ENCODE data around the gene TECPR1. TPM values are rescaled to one million over a fixed set of nuclear protein-coding genes. Genes with fewer than 3 reads are reported as not detected.

The TECPR1 gene
- total RNA-seq, 1 donor from 2014 or later = 23.9 TPM

GRCh38 chr7:98248156-98248555, 3.9 kb downstream of the TECPR1 start:
- no peak overlapping the region for H3K4me2 ChIP-seq (ENCODE audit: low read length)
- H3K79me2 ChIP-seq (ENCODE audit: insufficient read depth, low read length) = peaks cover 32% of the 10 kb centered on the region
- H3K4me1 ChIP-seq (ENCODE audit: insufficient read depth, low read length) = peaks cover 5% of the 10 kb centered on the region
- H3K27ac ChIP-seq (ENCODE audit: low read depth, low read length) = no peak overlapping the region
- no peaks in the 10 kb centered on the region for H4K20me1 ChIP-seq (ENCODE audit: insufficient read depth, low read length)
- no peaks in the 10 kb centered on the region for H3K9me3 ChIP-seq (ENCODE audit: insufficient read depth, low read depth, low read length)
- H3K27me3 ChIP-seq (ENCODE audit: insufficient read depth, low read length) = no peaks in the 10 kb centered on the region
- no peaks in the 10 kb centered on the region for H3K36me3 ChIP-seq (ENCODE audit: insufficient read depth, low read length)
- TF ChIP-seq EZH2 (IDR thresholded peaks at IDR 0.05; ENCODE audit: insufficient read depth, low read length) (no peak), CTCF (IDR thresholded peaks at IDR 0.05; ENCODE audit: insufficient read depth, low read depth, low read length) (no peak)
- H3K4me1 Mint-ChIP-seq (ENCODE audit: low read depth, unreplicated experiment) = peaks cover 12% of the 10 kb centered on the region
- H3K4me3 ChIP-seq (ENCODE audit: insufficient read depth, low read depth, low read length) = no peak overlapping the region
- H3K27ac Mint-ChIP-seq (ENCODE audit: unreplicated experiment) = no peak overlapping the region
- FAIRE-seq = no peak
- no peak for DNase-seq (ENCODE audit: low read depth)
- peaks cover 2% of the 10 kb centered on the region for H3K27me3 Mint-ChIP-seq (ENCODE audit: low read depth, unreplicated experiment)
- H3K36me3 Mint-ChIP-seq (ENCODE audit: low read depth, unreplicated experiment) = peaks cover 5% of the 10 kb centered on the region
- no peaks in the 10 kb centered on the region for H3K9me3 Mint-ChIP-seq (ENCODE audit: unreplicated experiment)
- no peak overlapping the region for H3K4me3 Mint-ChIP-seq (ENCODE audit: unreplicated experiment)
- H3K9ac ChIP-seq (ENCODE audit: low read length) = no peak overlapping the region
- H2AFZ ChIP-seq (ENCODE audit: low read depth, low read length) = no peak overlapping the region

GRCh38 chr7:98244871-98245270, 7.2 kb downstream of the TECPR1 start:
- Histone ChIP-seq H3K79me2 (ENCODE audit: insufficient read depth, low read length) (peaks cover 2% of the 10 kb centered on the region), H3K4me3 (ENCODE audit: insufficient read depth, low read depth, low read length) (no peak overlapping the region), H3K4me2 (ENCODE audit: low read length) (no peak overlapping the region), H4K20me1 (ENCODE audit: insufficient read depth, low read length) (no peaks in the 10 kb centered on the region), H3K27ac (ENCODE audit: low read depth, low read length) (no peak overlapping the region), H3K4me1 (ENCODE audit: insufficient read depth, low read length) (no peaks in the 10 kb centered on the region), H3K27me3 (ENCODE audit: insufficient read depth, low read length) (no peaks in the 10 kb centered on the region), H2AFZ (ENCODE audit: low read depth, low read length) (no peak overlapping the region), H3K9ac (ENCODE audit: low read length) (no peak overlapping the region), H3K36me3 (ENCODE audit: insufficient read depth, low read length) (no peaks in the 10 kb centered on the region), H3K9me3 (ENCODE audit: insufficient read depth, low read depth, low read length) (no peaks in the 10 kb centered on the region)
- Mint-ChIP-seq H3K4me3 (ENCODE audit: unreplicated experiment) (no peak overlapping the region), H3K9me3 (ENCODE audit: unreplicated experiment) (no peaks in the 10 kb centered on the region), H3K36me3 (ENCODE audit: low read depth, unreplicated experiment) (peaks cover 12% of the 10 kb centered on the region), H3K27me3 (ENCODE audit: low read depth, unreplicated experiment) (no peaks in the 10 kb centered on the region), H3K4me1 (ENCODE audit: low read depth, unreplicated experiment) (peaks cover 3% of the 10 kb centered on the region), H3K27ac (ENCODE audit: unreplicated experiment) (no peak overlapping the region)
- DNase-seq (ENCODE audit: low read depth) (no peak), FAIRE-seq (no peak)
- TF ChIP-seq CTCF (IDR thresholded peaks at IDR 0.05; ENCODE audit: insufficient read depth, low read depth, low read length) (no peak), EZH2 (IDR thresholded peaks at IDR 0.05; ENCODE audit: insufficient read depth, low read length) (no peak)

- no peak overlapping the region for H3K9ac ChIP-seq (ENCODE audit: low read length)
- no peak for TF ChIP-seq CTCF (IDR thresholded peaks at IDR 0.05; ENCODE audit: insufficient read depth, low read depth, low read length)
- no peak for TF ChIP-seq EZH2 (IDR thresholded peaks at IDR 0.05; ENCODE audit: insufficient read depth, low read length)
- FAIRE-seq (no peak), DNase-seq (ENCODE audit: low read depth) (no peak)
- no peaks in the 10 kb centered on the region for H4K20me1 ChIP-seq (ENCODE audit: insufficient read depth, low read length)
- Mint-ChIP-seq H3K4me1 (ENCODE audit: low read depth, unreplicated experiment) (peaks cover 16% of the 10 kb centered on the region), H3K4me3 (ENCODE audit: unreplicated experiment) (no peak overlapping the region), H3K27me3 (ENCODE audit: low read depth, unreplicated experiment) (no peaks in the 10 kb centered on the region), H3K36me3 (ENCODE audit: low read depth, unreplicated experiment) (peaks cover 25% of the 10 kb centered on the region), H3K27ac (ENCODE audit: unreplicated experiment) (no peak overlapping the region), H3K9me3 (ENCODE audit: unreplicated experiment) (peaks cover 3% of the 10 kb centered on the region)
- no peaks in the 10 kb centered on the region for H3K79me2 ChIP-seq (ENCODE audit: insufficient read depth, low read length)
- no peak overlapping the region for H3K27ac ChIP-seq (ENCODE audit: low read depth, low read length)
- no peaks in the 10 kb centered on the region for H3K9me3 ChIP-seq (ENCODE audit: insufficient read depth, low read depth, low read length)
- no peaks in the 10 kb centered on the region for H3K36me3 ChIP-seq (ENCODE audit: insufficient read depth, low read length)
- no peak overlapping the region for H3K4me2 ChIP-seq (ENCODE audit: low read length)
- H2AFZ ChIP-seq (ENCODE audit: low read depth, low read length) = no peak overlapping the region
- no peak overlapping the region for H3K4me3 ChIP-seq (ENCODE audit: insufficient read depth, low read depth, low read length)
- peaks cover 10% of the 10 kb centered on the region for H3K4me1 ChIP-seq (ENCODE audit: insufficient read depth, low read length)
- H3K27me3 ChIP-seq (ENCODE audit: insufficient read depth, low read length) = no peaks in the 10 kb centered on the region
Observed at GRCh38 chr7:98242934-98243333, 9.1 kb downstream of the TECPR1 start.

Measured in astrocyte (in vitro differentiated cells and primary cell).